ENCODE measurements around the gene ASCC2. TPM values are rescaled to one million over a fixed set of nuclear protein-coding genes. Genes with fewer than 3 reads are reported as not detected.
"Not testable (repeated sequence)": the region's sequence is repeated elsewhere in the genome, so short reads cannot be mapped to it uniquely, and the experiment has no call there.

Gene ASCC2
- total and polyA plus RNA-seq, 2 donors from 2014 or later: 41.9 to 51.3 TPM

GRCh38 chr22:29756341-29756740 lies 81.7 kb downstream of the ASCC2 start:
- H3K9ac ChIP-seq (ENCODE audit: low read length in 3 of 3): no peak overlapping the region
- H3K9me3 ChIP-seq (ENCODE audit: control insufficient read depth in 2 of 3, insufficient read depth in 1 of 3, low read length in 3 of 3): no peaks in the 10 kb centered on the region
- TF ChIP-seq, protein P1, sequence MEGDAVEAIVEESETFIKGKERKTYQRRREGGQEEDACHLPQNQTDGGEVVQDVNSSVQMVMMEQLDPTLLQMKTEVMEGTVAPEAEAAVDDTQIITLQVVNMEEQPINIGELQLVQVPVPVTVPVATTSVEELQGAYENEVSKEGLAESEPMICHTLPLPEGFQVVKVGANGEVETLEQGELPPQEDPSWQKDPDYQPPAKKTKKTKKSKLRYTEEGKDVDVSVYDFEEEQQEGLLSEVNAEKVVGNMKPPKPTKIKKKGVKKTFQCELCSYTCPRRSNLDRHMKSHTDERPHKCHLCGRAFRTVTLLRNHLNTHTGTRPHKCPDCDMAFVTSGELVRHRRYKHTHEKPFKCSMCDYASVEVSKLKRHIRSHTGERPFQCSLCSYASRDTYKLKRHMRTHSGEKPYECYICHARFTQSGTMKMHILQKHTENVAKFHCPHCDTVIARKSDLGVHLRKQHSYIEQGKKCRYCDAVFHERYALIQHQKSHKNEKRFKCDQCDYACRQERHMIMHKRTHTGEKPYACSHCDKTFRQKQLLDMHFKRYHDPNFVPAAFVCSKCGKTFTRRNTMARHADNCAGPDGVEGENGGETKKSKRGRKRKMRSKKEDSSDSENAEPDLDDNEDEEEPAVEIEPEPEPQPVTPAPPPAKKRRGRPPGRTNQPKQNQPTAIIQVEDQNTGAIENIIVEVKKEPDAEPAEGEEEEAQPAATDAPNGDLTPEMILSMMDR (IDR thresholded peaks at IDR 0.05; ENCODE audit: borderline replicate concordance, extremely low read depth, insufficient read depth): no peak
- intact Hi-C loops (cut with DNase I): no loop called here
- no peak for DNase-seq
- H3K36me3 ChIP-seq (ENCODE audit: control insufficient read depth in 2 of 3, insufficient read depth in 3 of 3, low read length in 3 of 3): no peaks in the 10 kb centered on the region
- FAIRE-seq: no peak
- no peak overlapping the region for H3K4me3 ChIP-seq (ENCODE audit: low read length in 3 of 3)
- H3K4me1 ChIP-seq (ENCODE audit: control insufficient read depth in 2 of 3, insufficient read depth in 2 of 3, low read depth in 1 of 3, low read length in 3 of 3): no peaks in the 10 kb centered on the region
- H3K27ac ChIP-seq (ENCODE audit: low read depth in 2 of 2, low read length in 2 of 2): no peak overlapping the region
- no peaks in the 10 kb centered on the region for H3K27me3 ChIP-seq (ENCODE audit: control insufficient read depth, insufficient read depth, low read length)

- Histone ChIP-seq H3K36me3 (ENCODE audit: control insufficient read depth in 2 of 3, insufficient read depth in 3 of 3, low read length in 3 of 3) (no peaks in the 10 kb centered on the region), H3K27me3 (ENCODE audit: control insufficient read depth, insufficient read depth, low read length) (no peaks in the 10 kb centered on the region), H3K4me3 (ENCODE audit: low read length in 3 of 3) (no peak overlapping the region), H3K27ac (ENCODE audit: low read depth in 2 of 2, low read length in 2 of 2) (no peak overlapping the region), H3K4me1 (ENCODE audit: control insufficient read depth in 2 of 3, insufficient read depth in 2 of 3, low read depth in 1 of 3, low read length in 3 of 3) (no peaks in the 10 kb centered on the region), H3K9me3 (ENCODE audit: control insufficient read depth in 2 of 3, insufficient read depth in 1 of 3, low read length in 3 of 3) (no peaks in the 10 kb centered on the region), H3K9ac (ENCODE audit: low read length in 3 of 3) (no peak overlapping the region)
- FAIRE-seq (no peak), DNase-seq (no peak)
- intact Hi-C loops (cut with DNase I): no loop called here
- TF ChIP-seq, protein P1 (IDR thresholded peaks at IDR 0.05; ENCODE audit: borderline replicate concordance, extremely low read depth, insufficient read depth): no peak
Measured at GRCh38 chr22:29755889-29756288, 82.2 kb downstream of the ASCC2 start.

GRCh38 chr22:29754658-29755395 lies 83.2 kb downstream of the ASCC2 start:
- DNase-seq; H3K9me3 ChIP-seq (ENCODE audit: control insufficient read depth in 2 of 3, insufficient read depth in 1 of 3, low read length in 3 of 3); H3K36me3 ChIP-seq (ENCODE audit: control insufficient read depth in 2 of 3, insufficient read depth in 3 of 3, low read length in 3 of 3); FAIRE-seq; H3K27ac ChIP-seq (ENCODE audit: low read depth in 2 of 2, low read length in 2 of 2); H3K4me3 ChIP-seq (ENCODE audit: low read length in 3 of 3); H3K9ac ChIP-seq (ENCODE audit: low read length in 3 of 3); H3K27me3 ChIP-seq (ENCODE audit: control insufficient read depth, insufficient read depth, low read length); H3K4me1 ChIP-seq (ENCODE audit: control insufficient read depth in 2 of 3, insufficient read depth in 2 of 3, low read depth in 1 of 3, low read length in 3 of 3); intact Hi-C loops (cut with DNase I): not testable (repeated sequence)

GRCh38 chr22:29753808-29754657 lies 84.0 kb downstream of the ASCC2 start:
- H3K9ac ChIP-seq (ENCODE audit: low read length in 3 of 3): no peak overlapping the region
- peaks cover 0 to 3% (median 0%) of the 10 kb centered on the region in 3 donors for H3K36me3 ChIP-seq (ENCODE audit: control insufficient read depth in 2 of 3, insufficient read depth in 3 of 3, low read length in 3 of 3)
- no peak overlapping the region for H3K4me3 ChIP-seq (ENCODE audit: low read length in 3 of 3)
- H3K27ac ChIP-seq (ENCODE audit: low read depth in 2 of 2, low read length in 2 of 2): no peak overlapping the region
- TF ChIP-seq, protein P1 (IDR thresholded peaks at IDR 0.05; ENCODE audit: borderline replicate concordance, extremely low read depth, insufficient read depth): no peak
- intact Hi-C loops (cut with DNase I): no loop called here
- H3K27me3 ChIP-seq (ENCODE audit: control insufficient read depth, insufficient read depth, low read length): no peaks in the 10 kb centered on the region
- no peaks in the 10 kb centered on the region for H3K9me3 ChIP-seq (ENCODE audit: control insufficient read depth in 2 of 3, insufficient read depth in 1 of 3, low read length in 3 of 3)
- DNase-seq (no peak), FAIRE-seq (no peak)
- H3K4me1 ChIP-seq (ENCODE audit: control insufficient read depth in 2 of 3, insufficient read depth in 2 of 3, low read depth in 1 of 3, low read length in 3 of 3): no peaks in the 10 kb centered on the region

All from kidney (tissue), 14 donors.